ENCODE results near the gene RAB30.

The RAB30 gene

GRCh38 chr11:83070731-83071566 is 748 bp downstream of the RAB30 start:
- peak; percentile 17 for DNase-seq (ENCODE audit: low read depth)

GRCh38 chr11:83070044-83070701 is 1.5 kb downstream of the RAB30 start:
- no peak for DNase-seq (ENCODE audit: low read depth)

GRCh38 chr11:83069441-83070043 is 2.2 kb downstream of the RAB30 start:
- no peak for DNase-seq (ENCODE audit: low read depth)

GRCh38 chr11:83068568-83068967 is 3.1 kb downstream of the RAB30 start:
- DNase-seq (ENCODE audit: low read depth) = no peak

GRCh38 chr11:83064011-83064410 is 7.7 kb downstream of the RAB30 start:
- DNase-seq (ENCODE audit: low read depth) = no peak

GRCh38 chr11:83063073-83063754 is 8.5 kb downstream of the RAB30 start:
- no peak for DNase-seq (ENCODE audit: low read depth)

- DNase-seq (ENCODE audit: low read depth) = no peak
Observed at GRCh38 chr11:83061883-83062282, 9.8 kb downstream of the RAB30 start.

- no peak for DNase-seq (ENCODE audit: low read depth)
Observed at GRCh38 chr11:83060965-83061364, 10.7 kb downstream of the RAB30 start.

GRCh38 chr11:83057721-83058120 is 14.0 kb downstream of the RAB30 start:
- no peak for DNase-seq (ENCODE audit: low read depth)

- no peak for DNase-seq (ENCODE audit: low read depth)
Observed at GRCh38 chr11:83056611-83057010, 15.1 kb downstream of the RAB30 start.

- DNase-seq (ENCODE audit: low read depth) = no peak
Observed at GRCh38 chr11:83056204-83056603, 15.5 kb downstream of the RAB30 start.

GRCh38 chr11:83054904-83055380 is 16.8 kb downstream of the RAB30 start:
- no peak for DNase-seq (ENCODE audit: low read depth)

- no peak for DNase-seq (ENCODE audit: low read depth)
Observed at GRCh38 chr11:83054001-83054400, 17.7 kb downstream of the RAB30 start.

GRCh38 chr11:83051760-83052671 is 19.7 kb downstream of the RAB30 start:
- DNase-seq (ENCODE audit: low read depth) = no peak

- no peak for DNase-seq (ENCODE audit: low read depth)
Observed at GRCh38 chr11:83047515-83048225, 24.0 kb downstream of the RAB30 start.

GRCh38 chr11:83046621-83047172 is 25.0 kb downstream of the RAB30 start:
- no peak for DNase-seq (ENCODE audit: low read depth)

- no peak for DNase-seq (ENCODE audit: low read depth)
Observed at GRCh38 chr11:83044958-83045712, 26.6 kb downstream of the RAB30 start.

- DNase-seq (ENCODE audit: low read depth) = no peak
Observed at GRCh38 chr11:83042964-83043711, 28.6 kb downstream of the RAB30 start.

- DNase-seq (ENCODE audit: low read depth) = no peak
Observed at GRCh38 chr11:83041126-83041525, 30.6 kb downstream of the RAB30 start.

Data from stimulated activated CD8-positive, alpha-beta memory T cell treated with anti-CD3 and anti-CD28 coated beads, Interleukin-4, amount 100 ng/mL, for 24 hours (primary cell).